Upper lobe of right lung (tissue), 1 donor: ENCODE measurements around the gene ANKRD11. TPM values are rescaled to one million over a fixed set of nuclear protein-coding genes. Genes with fewer than 3 reads are reported as not detected.

ENCODE experiments used
- ATAC-seq: fragments of 200-7000 bp; cut with Tn5 transposase; one replicate; pipeline ENCODE4 v1.9.1; 2020; ENCODE audit warnings: mild to moderate bottlenecking, moderate library complexity
- DNase-seq: peaks from one replicate; pipeline ENCODE4 v3.0.0-alpha.2; 2020
- H3K27ac ChIP-seq: fragments of 200-600 bp; one replicate; pipeline ENCODE4 v1.8.0; 2022
- H3K27me3 ChIP-seq: fragments of 200-600 bp; one replicate; pipeline ENCODE4 v1.8.0; 2022; ENCODE audit warnings: mild to moderate bottlenecking
- H3K36me3 ChIP-seq: fragments of 200-600 bp; one replicate; pipeline ENCODE4 v1.8.0; 2022
- H3K4me1 ChIP-seq: fragments of 200-600 bp; one replicate; pipeline ENCODE4 v1.8.0; 2022
- H3K4me3 ChIP-seq: fragments of 200-600 bp; one replicate; pipeline ENCODE4 v1.8.0; 2022; ENCODE audit warnings: mild to moderate bottlenecking
- H3K9me3 ChIP-seq: fragments of 200-600 bp; one replicate; pipeline ENCODE4 v1.8.0; 2022
- CTCF ChIP-seq: fragments of 200-600 bp; IDR thresholded peaks from one replicate; pipeline ENCODE4 v1.8.0; 2022; ENCODE audit warnings: antibody characterized with exemption
- intact Hi-C: fragments of 100-400 bp; cut with DNase I; formaldehyde crosslinking; loops from one replicate; pipeline ENCODE4 v1.11.0; 2022
- total RNA-seq: library from RNA; stranded (reverse); fragmentation: NEBNext Ultra II Directional; extraction: Animal tissue kit (Norgen Biotek cat#: 25700); gene quantifications from one replicate; pipeline ENCODE4 v1.2.1, GENCODE V29; 2021
- donor health status: DM: no; HTN: yes; CAD: no; lungs with severe emphysema.

The ANKRD11 gene
- total RNA-seq, 1 donor from 2014 or later: 125 TPM

GRCh38 chr16:89452241-89452640 lies 38.1 kb downstream of the ANKRD11 start:
- intact Hi-C loops: no loop called here
- ATAC-seq (no peak), DNase-seq (no peak)
- Histone ChIP-seq H3K4me1 (peaks cover 53% of the 10 kb centered on the region), H3K27ac (no peak overlapping the region), H3K9me3 (no peaks in the 10 kb centered on the region), H3K36me3 (no peaks in the 10 kb centered on the region), H3K4me3 (no peak overlapping the region), H3K27me3 (no peaks in the 10 kb centered on the region)
- TF ChIP-seq CTCF: no peak

GRCh38 chr16:89450537-89450936 lies 39.8 kb downstream of the ANKRD11 start:
- no peak overlapping the region for H3K27ac ChIP-seq
- no peak overlapping the region for H3K4me3 ChIP-seq
- intact Hi-C loops: no loop called here
- H3K9me3 ChIP-seq: no peaks in the 10 kb centered on the region
- ATAC-seq: no peak
- no peak for DNase-seq
- H3K36me3 ChIP-seq: no peaks in the 10 kb centered on the region
- TF ChIP-seq CTCF: no peak
- no peaks in the 10 kb centered on the region for H3K27me3 ChIP-seq
- peaks cover 67% of the 10 kb centered on the region for H3K4me1 ChIP-seq

- TF ChIP-seq CTCF: no peak
- Histone ChIP-seq H3K27ac (no peak overlapping the region), H3K4me1 (peaks cover 71% of the 10 kb centered on the region), H3K4me3 (no peak overlapping the region), H3K27me3 (no peaks in the 10 kb centered on the region), H3K9me3 (no peaks in the 10 kb centered on the region), H3K36me3 (no peaks in the 10 kb centered on the region)
- ATAC-seq (peak; percentile 58), DNase-seq (no peak)
- intact Hi-C loops: no loop called here
Observed at GRCh38 chr16:89449726-89450335, 40.5 kb downstream of the ANKRD11 start.

GRCh38 chr16:89448656-89449055 lies 41.7 kb downstream of the ANKRD11 start:
- peak; percentile 74 for DNase-seq
- no peaks in the 10 kb centered on the region for H3K9me3 ChIP-seq
- H3K27me3 ChIP-seq: no peaks in the 10 kb centered on the region
- H3K4me3 ChIP-seq: no peak overlapping the region
- intact Hi-C loops: no loop called here
- no peak for TF ChIP-seq CTCF
- no peaks in the 10 kb centered on the region for H3K36me3 ChIP-seq
- peak; percentile 76 for ATAC-seq
- H3K4me1 ChIP-seq: peaks cover 75% of the 10 kb centered on the region
- H3K27ac ChIP-seq: no peak overlapping the region

GRCh38 chr16:89446975-89447293 lies 43.4 kb downstream of the ANKRD11 start:
- H3K4me1 ChIP-seq: peaks cover 75% of the 10 kb centered on the region
- ATAC-seq (no peak), DNase-seq (no peak)
- no peak overlapping the region for H3K27ac ChIP-seq
- intact Hi-C loops: no loop called here
- no peaks in the 10 kb centered on the region for H3K9me3 ChIP-seq
- H3K27me3 ChIP-seq: no peaks in the 10 kb centered on the region
- TF ChIP-seq CTCF: no peak
- H3K36me3 ChIP-seq: no peaks in the 10 kb centered on the region
- H3K4me3 ChIP-seq: no peak overlapping the region
